Mucosa of rectum (tissue), 2 donors: ENCODE measurements around the gene NPHP4.

Experiments
- H3K27ac ChIP-seq, 2 donors: one replicate each; pipeline ENCODE4 v1.7.0; 2013; ENCODE audit warnings: inconsistent platforms in 2 of 2, low read depth in 2 of 2, low read length in 2 of 2
- H3K27me3 ChIP-seq, 2 donors: one replicate each; pipeline ENCODE4 v1.7.0; 2013; ENCODE audit warnings: low read length in 2 of 2; ENCODE audit not compliant: control insufficient read depth in 2 of 2, insufficient read depth in 2 of 2
- H3K36me3 ChIP-seq, 2 donors: one replicate each; pipeline ENCODE4 v1.7.0; 2013; ENCODE audit warnings: low read length in 2 of 2; ENCODE audit not compliant: control insufficient read depth in 2 of 2, insufficient read depth in 2 of 2
- H3K4me1 ChIP-seq, 2 donors: one replicate each; pipeline ENCODE4 v1.7.0; 2013; ENCODE audit warnings: low read length in 2 of 2, mild to moderate bottlenecking in 1 of 2; ENCODE audit not compliant: control insufficient read depth in 2 of 2, insufficient read depth in 2 of 2
- H3K4me3 ChIP-seq, 2 donors: one replicate each; pipeline ENCODE4 v1.7.0; 2013; ENCODE audit warnings: low read length in 2 of 2
- H3K9ac ChIP-seq, 2 donors: one replicate each; pipeline ENCODE4 v1.7.0; 2013; ENCODE audit warnings: low read length in 2 of 2, low read depth in 1 of 2, mild to moderate bottlenecking in 1 of 2
- H3K9me3 ChIP-seq, 2 donors: one replicate each; pipeline ENCODE4 v1.7.0; 2013; ENCODE audit warnings: low read length in 2 of 2; ENCODE audit not compliant: control insufficient read depth in 2 of 2
- donor health status: healthy.
- donor health status: Normal muscosa, but diverticular disease.

Gene NPHP4

DNA sequence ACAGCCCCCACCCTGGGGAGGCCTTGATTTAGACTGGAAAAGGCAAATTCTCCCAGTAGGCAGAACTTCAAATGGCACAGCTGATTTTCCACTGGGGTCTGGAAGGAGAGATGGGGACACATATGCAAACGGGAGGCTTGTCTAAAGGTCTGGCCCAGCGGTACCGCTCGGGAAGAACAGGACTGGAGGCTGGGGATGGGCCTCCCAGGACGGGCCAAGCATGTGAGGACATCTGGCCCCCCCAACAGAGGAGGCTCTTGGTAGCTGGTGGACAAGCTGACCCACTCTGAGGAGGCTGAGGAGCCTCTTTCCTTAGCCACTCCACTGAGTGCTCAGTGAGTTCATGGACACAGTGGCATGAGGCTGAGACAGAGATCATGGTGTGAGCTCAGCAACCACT lies 170.0 kb downstream of the NPHP4 start:
- no peak overlapping the region for H3K27ac ChIP-seq
- H3K36me3 ChIP-seq: no peaks in the 10 kb centered on the region
- H3K4me3 ChIP-seq: no peak overlapping the region
- no peaks in the 10 kb centered on the region for H3K9me3 ChIP-seq
- no peaks in the 10 kb centered on the region for H3K4me1 ChIP-seq
- peaks cover 0 to 2% of the 10 kb centered on the region in 2 donors for H3K27me3 ChIP-seq
- H3K9ac ChIP-seq: no peak overlapping the region

DNA sequence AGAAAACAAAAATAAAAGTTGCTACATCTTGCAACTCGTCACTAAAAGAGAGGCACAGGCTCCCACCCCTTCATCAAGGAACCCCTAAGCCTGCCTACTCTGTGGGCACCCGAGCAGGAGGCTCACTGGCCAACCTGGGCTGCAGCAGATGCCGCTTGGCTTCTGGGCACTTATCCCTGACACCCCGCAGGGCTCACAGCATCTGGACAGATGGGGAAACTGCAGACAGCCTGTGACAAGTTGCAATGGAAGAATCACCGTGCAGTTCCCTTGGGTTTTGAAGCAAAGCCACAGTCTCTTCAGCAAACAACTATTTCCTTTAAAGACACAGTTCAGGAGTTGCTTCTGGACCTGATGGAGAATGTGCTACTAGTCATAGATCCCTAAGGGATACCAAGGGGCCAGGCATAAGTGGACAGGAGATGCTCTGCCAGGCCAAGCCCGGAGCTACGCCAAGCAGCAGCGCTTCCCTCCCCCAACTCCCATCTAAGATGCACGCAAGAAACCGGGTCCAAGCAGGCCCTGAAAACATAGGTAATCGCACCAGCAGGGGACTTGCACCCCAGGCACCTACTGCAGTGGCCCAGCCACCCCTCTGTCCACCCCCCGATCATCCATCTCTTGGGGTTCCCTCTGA lies 170.6 kb downstream of the NPHP4 start:
- Histone ChIP-seq H3K9ac (no peak overlapping the region), H3K9me3 (no peaks in the 10 kb centered on the region), H3K27ac (no peak overlapping the region), H3K4me3 (no peak overlapping the region), H3K4me1 (no peaks in the 10 kb centered on the region), H3K27me3 (peaks cover 0 to 3% of the 10 kb centered on the region in 2 donors), H3K36me3 (no peaks in the 10 kb centered on the region)

DNA sequence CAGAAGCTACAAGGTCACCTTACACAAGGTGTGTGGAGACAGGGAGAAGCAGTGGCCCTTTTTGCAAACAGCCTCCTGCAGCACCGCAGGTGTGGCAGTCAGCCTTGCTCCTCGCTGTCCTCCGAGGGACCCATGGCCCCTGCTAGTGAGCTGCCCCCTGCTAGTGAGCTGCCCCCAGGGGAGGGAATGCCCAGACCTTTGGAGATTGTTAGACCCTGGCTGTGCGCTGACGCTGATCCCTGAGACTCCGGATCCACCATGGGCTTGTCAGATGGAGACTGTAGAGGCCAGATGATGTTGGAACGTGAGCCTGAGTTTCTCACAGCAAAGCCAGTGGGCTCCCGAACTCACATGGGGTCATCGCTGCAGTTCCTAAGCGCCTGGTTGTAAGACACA lies 172.2 kb downstream of the NPHP4 start:
- no peak overlapping the region for H3K9ac ChIP-seq
- no peaks in the 10 kb centered on the region for H3K4me1 ChIP-seq
- H3K27ac ChIP-seq: no peak overlapping the region
- H3K9me3 ChIP-seq: no peaks in the 10 kb centered on the region
- no peaks in the 10 kb centered on the region for H3K36me3 ChIP-seq
- no peak overlapping the region for H3K4me3 ChIP-seq
- peaks cover 0 to 3% of the 10 kb centered on the region in 2 donors for H3K27me3 ChIP-seq

DNA sequence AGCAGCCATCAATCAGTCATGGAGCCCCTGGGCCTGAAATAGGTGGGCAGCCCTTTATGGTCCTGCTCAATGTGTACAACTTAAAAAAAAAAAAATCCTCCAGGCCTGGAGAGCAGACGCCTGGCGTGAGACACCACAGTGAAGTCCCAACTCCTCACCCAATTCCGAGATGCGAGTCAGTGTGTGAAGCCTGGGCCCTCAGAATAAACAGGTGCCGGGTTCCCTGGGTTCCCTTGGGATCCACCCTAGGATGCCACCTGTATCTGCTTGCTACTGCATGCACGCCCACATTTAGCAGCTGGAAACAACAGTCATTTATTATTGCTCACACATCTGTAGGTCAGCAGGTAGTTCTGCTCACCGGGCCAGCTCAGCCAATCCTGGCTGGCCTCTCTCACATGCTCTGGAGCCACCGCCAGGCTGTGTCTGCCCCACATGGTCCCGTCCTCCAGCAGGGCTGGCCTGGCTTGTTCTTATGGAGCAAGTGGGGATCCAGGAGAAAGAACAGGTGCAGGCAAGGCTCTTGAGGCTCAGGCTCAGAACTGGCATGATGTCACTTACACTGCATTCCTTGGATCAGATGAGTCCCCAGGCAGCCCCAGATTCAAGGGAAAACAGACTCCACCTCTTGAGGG lies 172.7 kb downstream of the NPHP4 start:
- H3K27me3 ChIP-seq: peaks cover 0 to 3% of the 10 kb centered on the region in 2 donors
- no peaks in the 10 kb centered on the region for H3K4me1 ChIP-seq
- no peak overlapping the region for H3K9ac ChIP-seq
- H3K36me3 ChIP-seq: no peaks in the 10 kb centered on the region
- H3K27ac ChIP-seq: no peak overlapping the region
- no peaks in the 10 kb centered on the region for H3K9me3 ChIP-seq
- H3K4me3 ChIP-seq: no peak overlapping the region

DNA sequence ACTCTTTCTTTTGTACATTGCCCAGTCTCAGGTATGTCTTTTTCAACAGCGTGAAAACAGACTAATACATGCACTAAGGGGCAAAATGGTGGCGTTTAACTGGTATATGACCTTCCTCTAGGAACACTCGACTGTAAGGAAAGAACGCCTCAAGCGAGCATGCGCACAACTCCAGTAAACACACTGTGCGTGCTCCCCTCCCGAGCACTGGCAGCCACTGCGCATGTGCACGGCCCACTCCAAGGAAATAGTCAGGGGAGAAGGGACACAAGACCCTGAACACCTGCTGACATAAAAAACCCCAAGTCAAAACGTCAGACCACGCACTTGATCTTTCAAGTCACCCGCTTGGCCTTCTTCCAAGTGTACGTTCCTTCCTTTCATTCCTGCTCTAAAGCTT lies 173.5 kb downstream of the NPHP4 start:
- Histone ChIP-seq H3K4me3 (no peak overlapping the region), H3K9ac (no peak overlapping the region), H3K36me3 (no peaks in the 10 kb centered on the region), H3K27ac (no peak overlapping the region), H3K27me3 (peaks cover 0 to 3% of the 10 kb centered on the region in 2 donors), H3K9me3 (no peaks in the 10 kb centered on the region), H3K4me1 (no peaks in the 10 kb centered on the region)

DNA sequence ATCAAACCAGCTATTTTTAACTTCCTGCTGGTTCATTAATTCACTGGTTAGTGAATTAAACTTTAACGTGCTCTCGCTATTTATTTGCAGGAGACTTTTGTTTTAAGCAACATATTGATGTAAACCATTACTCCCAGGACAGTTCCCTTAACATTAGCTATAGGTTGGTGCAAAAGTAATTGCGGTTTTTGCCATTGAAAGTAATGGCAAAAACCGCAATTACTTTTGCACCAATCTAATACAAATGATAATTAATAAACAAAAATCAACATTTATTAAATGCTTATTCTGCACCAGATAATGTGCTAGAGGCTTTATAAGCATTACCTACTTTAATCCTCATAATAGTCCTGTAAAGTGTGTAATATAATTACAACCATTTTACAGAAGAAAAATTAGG lies 176.5 kb downstream of the NPHP4 start:
- Histone ChIP-seq H3K9me3 (no peaks in the 10 kb centered on the region), H3K9ac (no peak overlapping the region), H3K36me3 (no peaks in the 10 kb centered on the region), H3K4me1 (no peaks in the 10 kb centered on the region), H3K4me3 (no peak overlapping the region), H3K27me3 (peaks cover 0 to 3% of the 10 kb centered on the region in 2 donors), H3K27ac (no peak overlapping the region)

DNA sequence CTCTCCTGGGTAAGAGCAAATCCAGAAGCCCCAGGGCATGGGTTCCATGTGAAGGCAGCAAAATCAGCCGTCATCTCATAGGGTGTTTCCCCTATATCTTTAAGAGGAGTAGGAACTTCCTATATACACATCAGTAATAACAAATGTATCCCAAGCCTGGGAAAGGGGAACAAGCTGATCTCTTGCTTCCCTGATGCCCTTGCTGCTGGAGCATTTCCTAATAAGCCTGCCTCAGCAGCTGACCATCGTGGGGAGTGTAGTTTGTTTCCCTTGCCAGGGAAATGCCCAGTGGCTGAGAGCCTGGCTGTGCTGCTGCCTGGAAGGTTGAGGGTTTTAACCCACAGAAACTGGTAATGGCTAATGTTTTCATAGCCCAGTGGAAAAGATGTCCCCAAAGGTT lies 177.0 kb downstream of the NPHP4 start:
- no peak overlapping the region for H3K9ac ChIP-seq
- H3K4me3 ChIP-seq: no peak overlapping the region
- peaks cover 0 to 3% of the 10 kb centered on the region in 2 donors for H3K27me3 ChIP-seq

DNA sequence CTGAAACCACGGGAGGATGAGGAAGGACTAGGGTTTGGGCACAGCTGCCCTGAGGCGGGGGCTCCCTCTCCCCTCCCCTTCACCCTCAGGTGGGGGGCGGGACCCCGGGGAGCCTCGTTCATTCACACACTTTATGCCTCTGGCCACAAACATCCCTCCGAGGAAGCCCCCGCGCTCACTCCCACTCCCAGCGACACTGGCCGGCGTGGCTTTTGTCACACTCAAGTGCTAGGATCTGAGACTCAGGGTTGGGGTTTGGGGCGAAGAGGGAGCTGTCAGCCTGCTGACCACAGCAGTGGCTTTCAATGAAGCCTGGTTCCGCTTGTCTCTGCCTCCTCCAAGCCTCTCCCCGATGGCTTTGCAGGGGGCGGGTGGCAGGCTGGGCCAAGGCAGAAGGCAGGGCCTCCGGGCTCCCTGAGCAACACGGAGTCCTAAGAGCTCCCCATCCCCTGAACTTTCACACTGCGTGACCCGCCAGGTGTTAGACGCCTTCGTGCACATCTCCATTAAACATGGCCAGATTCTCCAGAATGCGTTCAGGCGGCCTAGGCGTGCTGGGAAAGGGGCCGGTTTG lies 178.1 kb downstream of the NPHP4 start:
- Histone ChIP-seq H3K9ac (no peak overlapping the region), H3K9me3 (no peaks in the 10 kb centered on the region), H3K27ac (no peak overlapping the region), H3K36me3 (no peaks in the 10 kb centered on the region), H3K27me3 (peaks cover 0 to 3% of the 10 kb centered on the region in 2 donors), H3K4me3 (no peak overlapping the region), H3K4me1 (no peaks in the 10 kb centered on the region)

More for the DNA sequence above, 177.0 kb downstream of the NPHP4 start:
- H3K27ac ChIP-seq: no peak overlapping the region
- no peaks in the 10 kb centered on the region for H3K4me1 ChIP-seq
- H3K36me3 ChIP-seq: no peaks in the 10 kb centered on the region
- no peaks in the 10 kb centered on the region for H3K9me3 ChIP-seq

DNA sequence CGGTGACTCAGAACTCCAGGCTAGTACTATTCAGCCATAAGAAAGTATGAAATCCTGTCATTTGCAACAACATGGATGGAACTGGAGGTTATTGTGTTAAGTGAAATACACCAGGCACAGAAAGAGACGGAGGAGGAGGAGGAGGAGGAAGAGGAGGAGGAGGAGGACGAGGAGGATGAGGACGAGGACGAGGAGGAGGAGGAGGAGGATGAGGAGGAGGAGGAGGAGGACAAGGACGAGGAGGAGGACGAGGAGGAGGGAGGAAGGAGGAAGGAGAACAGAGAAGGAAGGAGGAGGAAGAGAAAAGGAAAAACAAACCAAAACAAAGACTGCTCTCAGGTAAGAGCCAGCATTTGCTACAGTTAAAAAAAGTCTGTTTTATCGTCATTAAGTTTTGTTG lies 178.7 kb downstream of the NPHP4 start:
- H3K27me3 ChIP-seq: peaks cover 0 to 3% of the 10 kb centered on the region in 2 donors

More for the DNA sequence above, 178.7 kb downstream of the NPHP4 start:
- H3K9ac ChIP-seq: no peak overlapping the region
- no peaks in the 10 kb centered on the region for H3K4me1 ChIP-seq
- no peak overlapping the region for H3K27ac ChIP-seq
- no peak overlapping the region for H3K4me3 ChIP-seq
- H3K36me3 ChIP-seq: no peaks in the 10 kb centered on the region
- H3K9me3 ChIP-seq: no peaks in the 10 kb centered on the region
